HepG2 (cell line): ENCODE data around the gene GRAP. TPM values are rescaled to one million over a fixed set of nuclear protein-coding genes. Genes with fewer than 3 reads are reported as not detected.
A peak's percentile ranks its signal among the peaks of the same experiment; 100 is the strongest.

Experiments
- AKAP8 ChIP-seq: sonication (generic); formaldehyde crosslinking; IDR thresholded peaks from 2 replicates; pipeline ENCODE4 v1.5.1; 2020; ENCODE audit warnings: mild to moderate bottlenecking, missing genetic modification reagents
- GZF1 ChIP-seq: sonication (generic); formaldehyde crosslinking; IDR thresholded peaks from 2 replicates; pipeline ENCODE4 v1.5.1; 2020; ENCODE audit warnings: mild to moderate bottlenecking, missing genetic modification reagents
- HBP1 ChIP-seq: IDR thresholded peaks from 2 replicates; pipeline ENCODE4 v1.6.1; 2016; ENCODE audit warnings: low read depth, control low read depth
- NCOA5 ChIP-seq: sonication (generic); formaldehyde crosslinking; IDR thresholded peaks from 2 replicates; pipeline ENCODE4 v1.4.0; 2020; ENCODE audit warnings: missing genetic modification reagents
- NR2C2 ChIP-seq: sonication (generic); formaldehyde crosslinking; IDR thresholded peaks from 2 replicates; pipeline ENCODE4 v1.4.0; 2020; ENCODE audit warnings: missing genetic modification reagents, mild to moderate bottlenecking, moderate library complexity, borderline replicate concordance
- NR2F2 ChIP-seq: IDR thresholded peaks from 2 replicates; pipeline ENCODE4 v1.6.1; 2012; ENCODE audit warnings: low read depth, inconsistent platforms, borderline replicate concordance
- NR2F6 ChIP-seq, 2 experiments: IDR thresholded peaks; 2 replicates each; pipeline ENCODE4 v1.6.1; 2016; ENCODE audit warnings: antibody characterized with exemption in 1 of 2, mild to moderate bottlenecking in 1 of 2
- PHF5A ChIP-seq: IDR thresholded peaks from one replicate; pipeline ENCODE4 v1.6.1; 2018; ENCODE audit warnings: low read depth, missing genetic modification reagents; ENCODE audit not compliant: unreplicated experiment
- SETDB1 ChIP-seq: sonication (generic); formaldehyde crosslinking; IDR thresholded peaks from 2 replicates; pipeline ENCODE4 v1.5.1; 2020; ENCODE audit warnings: missing genetic modification reagents, mild to moderate bottlenecking, borderline replicate concordance
- TEAD2 ChIP-seq: sonication (generic); formaldehyde crosslinking; IDR thresholded peaks from 2 replicates; pipeline ENCODE4 v1.9.0; 2021; ENCODE audit warnings: missing genetic modification reagents
- THRA ChIP-seq: sonication (generic); formaldehyde crosslinking; IDR thresholded peaks from 2 replicates; pipeline ENCODE4 v1.4.0; 2020; ENCODE audit warnings: missing genetic modification reagents, borderline replicate concordance
- ZBTB1 ChIP-seq: sonication (generic); formaldehyde crosslinking; IDR thresholded peaks from 2 replicates; pipeline ENCODE4 v1.4.0; 2020; ENCODE audit warnings: missing genetic modification reagents, borderline replicate concordance
- ZBTB49 ChIP-seq: sonication (generic); formaldehyde crosslinking; IDR thresholded peaks from 2 replicates; pipeline ENCODE4 v1.4.0; 2020; ENCODE audit warnings: missing genetic modification reagents, borderline replicate concordance
- ZBTB7A ChIP-seq: sonication (generic); formaldehyde crosslinking; IDR thresholded peaks from 2 replicates; pipeline ENCODE4 v1.8.0; 2022; ENCODE audit warnings: mild to moderate bottlenecking, missing genetic modification reagents
- ZNF264 ChIP-seq: sonication (generic); formaldehyde crosslinking; IDR thresholded peaks from 2 replicates; pipeline ENCODE4 v1.4.0; 2020; ENCODE audit warnings: missing genetic modification reagents
- ZNF572 ChIP-seq: sonication (generic); formaldehyde crosslinking; IDR thresholded peaks from 2 replicates; pipeline ENCODE4 v1.5.1; 2020; ENCODE audit warnings: mild to moderate bottlenecking, missing genetic modification reagents
- ZNF7 ChIP-seq: IDR thresholded peaks from 2 replicates; pipeline ENCODE4 v1.6.1; 2016; ENCODE audit warnings: missing biosample characterization, missing genetic modification reagents
- ZSCAN5A ChIP-seq: sonication (generic); formaldehyde crosslinking; IDR thresholded peaks from 2 replicates; pipeline ENCODE4 v1.8.0; 2022; ENCODE audit warnings: mild to moderate bottlenecking, missing genetic modification reagents, borderline replicate concordance
- polyA plus RNA-seq, 8 experiments: library from polyadenylated mRNA; depleted of rRNA in 3 of 8; stranded (reverse) in 7 of 8; unstranded in 1 of 8; fragments of >200 nt; fragmentation: Illumina TruSeq in 4 of 8; extraction: Trizol in 4 of 8; gene quantifications; 2 replicates each; pipeline versions ENCODE4 v1.2.1 to v1.2.3, GENCODE V29; 2011 to 2016; ENCODE audit warnings: low read depth in 4 of 8, missing spikeins in 1 of 8, mixed read lengths in 1 of 8; ENCODE audit not compliant: insufficient read depth in 1 of 8
- total RNA-seq, 5 experiments: library from RNA; depleted of rRNA; stranded (reverse); fragments of >200 nt; fragmentation: Illumina TruSeq; extraction: Trizol; gene quantifications; 2 replicates each; pipeline ENCODE4 v1.2.3, GENCODE V29; 2016; ENCODE audit warnings: low read depth in 1 of 5

GRAP gene
- total and polyA plus RNA-seq, 2 of the 13 experiments (the other 11 are each of a cell fraction or from before 2014, with no cell fraction given), result 0.77 to 1.7 TPM

- no peak for TF ChIP-seq SETDB1
- peak; percentile 15; the same call in 1 of the 2 replicates for TF ChIP-seq ZNF264 (CRISPR knock-in tag)
- no peak for TF ChIP-seq NR2F6 (IDR thresholded peaks at IDR 0.05)
- TF ChIP-seq NR2F6 (CRISPR knock-in tag; IDR thresholded peaks at IDR 0.05), result peak; percentile 8; the same call in 1 of the 2 replicates
- TF ChIP-seq PHF5A (CRISPR knock-in tag), result no peak
- TF ChIP-seq ZBTB1 (CRISPR knock-in tag), result no peak
- TF ChIP-seq AKAP8, result no peak
- no peak for TF ChIP-seq TEAD2 (CRISPR knock-in tag)
- peak; percentile 51; the same call in 1 of the 2 replicates for TF ChIP-seq THRA (CRISPR knock-in tag)
- TF ChIP-seq NCOA5 (CRISPR knock-in tag), result no peak
- no peak for TF ChIP-seq ZSCAN5A (CRISPR knock-in tag)
- TF ChIP-seq NR2C2 (CRISPR knock-in tag), result peak; percentile 36; the same call in 1 of the 2 replicates
- no peak for TF ChIP-seq ZBTB49 (CRISPR knock-in tag)
- TF ChIP-seq HBP1 (CRISPR knock-in tag), result no peak; the same call in 1 of the 2 replicates
- no peak for TF ChIP-seq ZNF7 (CRISPR knock-in tag)
- no peak for TF ChIP-seq GZF1 (CRISPR knock-in tag)
- no peak for TF ChIP-seq ZNF572
- TF ChIP-seq NR2F2, result no peak
- no peak for TF ChIP-seq ZBTB7A (CRISPR knock-in tag)
Measured at GRCh38 chr17:19004421-19005136, 42.2 kb downstream of the GRAP start, which contains the start of gene FAM83G (continued).
